Activated T-cell treated with anti-CD3 and anti-CD28 coated beads, Interleukin-2, amount 50 U/mL, for 4 hours (primary cell): ENCODE results near the gene VAMP4. TPM values are rescaled to one million over a fixed set of nuclear protein-coding genes. Genes with fewer than 3 reads are reported as not detected.
A peak's percentile ranks its signal among the peaks of the same experiment; 100 is the strongest.

Experiments
- ATAC-seq, 2 donors: fragments of 200-7000 bp; cut with Tn5 transposase; one replicate each; pipeline ENCODE4 v1.10.0; 2021
- DNase-seq: peaks from one replicate; pipeline ENCODE4 v3.0.0-alpha.2; 2020
- H3K27me3 Mint-ChIP-seq: one replicate; pipeline ENCODE4 v1.8.0; 2021; ENCODE audit warnings: low read depth, mixed read lengths
- H3K36me3 Mint-ChIP-seq: one replicate; pipeline ENCODE4 v1.8.0; 2022; ENCODE audit warnings: mixed read lengths; ENCODE audit not compliant: insufficient read depth
- H3K4me1 Mint-ChIP-seq: one replicate; pipeline ENCODE4 v1.8.0; 2021; ENCODE audit warnings: low read depth, mixed read lengths
- H3K4me3 Mint-ChIP-seq: one replicate; pipeline ENCODE4 v1.8.0; 2021; ENCODE audit warnings: mild to moderate bottlenecking, moderate library complexity, mixed read lengths
- H3K9me3 Mint-ChIP-seq: one replicate; pipeline ENCODE4 v1.8.0; 2021; ENCODE audit warnings: mixed read lengths
- total RNA-seq, 3 donors: library from RNA; stranded (reverse); gene quantifications; one replicate each; pipeline ENCODE4 v1.2.1, GENCODE V29; 2021

The VAMP4 gene
- total RNA-seq, result 1 to 10 TPM; 6.4 to 8.0 (median 6.9) TPM

GRCh38 chr1:171741872-171742576, at the start of gene VAMP4:
Gene VAMP4, minus strand, starts transcription at chr1:171742065. Its CDS starts 3,651 bp downstream, at chr1:171738414.
- Mint-ChIP-seq H3K27me3 (no peaks in the 10 kb centered on the region), H3K4me3 (peak within 1 kb of the TSS; percentile 98), H3K9me3 (no peaks in the 10 kb centered on the region), H3K36me3 (peaks cover 5% of the 10 kb centered on the region), H3K4me1 (peaks cover 56% of the 10 kb centered on the region)
- ATAC-seq (peak; percentile 92 to 95), DNase-seq (peak; percentile 84)

GRCh38 chr1:171790318-171790717, 48.5 kb upstream of the VAMP4 start:
- Mint-ChIP-seq H3K4me1 (peaks cover 46% of the 10 kb centered on the region), H3K36me3 (peaks cover 67% of the 10 kb centered on the region)
- ATAC-seq, result no peak

GRCh38 chr1:171788696-171789095, 46.8 kb upstream of the VAMP4 start:
- ATAC-seq, result no peak
- peaks cover 49% of the 10 kb centered on the region for H3K4me1 Mint-ChIP-seq
- DNase-seq, result no peak
- no peak overlapping the region for H3K4me3 Mint-ChIP-seq
- H3K9me3 Mint-ChIP-seq, result no peaks in the 10 kb centered on the region
- H3K27me3 Mint-ChIP-seq, result no peaks in the 10 kb centered on the region
- peaks cover 65% of the 10 kb centered on the region for H3K36me3 Mint-ChIP-seq

More at GRCh38 chr1:171790318-171790717, 48.5 kb upstream of the VAMP4 start:
- DNase-seq, result no peak
- Mint-ChIP-seq H3K27me3 (no peaks in the 10 kb centered on the region), H3K4me3 (no peak overlapping the region), H3K9me3 (no peaks in the 10 kb centered on the region)

- H3K4me3 Mint-ChIP-seq, result no peak overlapping the region
- no peaks in the 10 kb centered on the region for H3K27me3 Mint-ChIP-seq
- no peak for ATAC-seq
- H3K4me1 Mint-ChIP-seq, result peaks cover 53% of the 10 kb centered on the region
- no peaks in the 10 kb centered on the region for H3K9me3 Mint-ChIP-seq
- DNase-seq, result no peak
- H3K36me3 Mint-ChIP-seq, result peaks cover 65% of the 10 kb centered on the region
Measured at GRCh38 chr1:171787686-171788480, 46.0 kb upstream of the VAMP4 start.

- ATAC-seq (no peak), DNase-seq (no peak)
- Mint-ChIP-seq H3K36me3 (peaks cover 58% of the 10 kb centered on the region), H3K9me3 (no peaks in the 10 kb centered on the region), H3K4me3 (no peak overlapping the region), H3K27me3 (no peaks in the 10 kb centered on the region), H3K4me1 (peaks cover 56% of the 10 kb centered on the region)
Measured at GRCh38 chr1:171786534-171786933, 44.7 kb upstream of the VAMP4 start.

GRCh38 chr1:171785766-171786165, 43.9 kb upstream of the VAMP4 start:
- peaks cover 56% of the 10 kb centered on the region for H3K36me3 Mint-ChIP-seq

GRCh38 chr1:171784784-171785183, 42.9 kb upstream of the VAMP4 start:
- H3K27me3 Mint-ChIP-seq, result no peaks in the 10 kb centered on the region
- peak overlapping the region; percentile 42 for H3K4me3 Mint-ChIP-seq
- no peak for ATAC-seq
- DNase-seq, result no peak
- no peaks in the 10 kb centered on the region for H3K9me3 Mint-ChIP-seq
- peaks cover 49% of the 10 kb centered on the region for H3K36me3 Mint-ChIP-seq
- H3K4me1 Mint-ChIP-seq, result peaks cover 63% of the 10 kb centered on the region

More at GRCh38 chr1:171785766-171786165, 43.9 kb upstream of the VAMP4 start:
- no peak for DNase-seq
- no peaks in the 10 kb centered on the region for H3K9me3 Mint-ChIP-seq
- H3K4me1 Mint-ChIP-seq, result peaks cover 62% of the 10 kb centered on the region
- no peak for ATAC-seq
- no peak overlapping the region for H3K4me3 Mint-ChIP-seq
- H3K27me3 Mint-ChIP-seq, result no peaks in the 10 kb centered on the region

- Mint-ChIP-seq H3K4me1 (peaks cover 60% of the 10 kb centered on the region), H3K27me3 (no peaks in the 10 kb centered on the region), H3K36me3 (peaks cover 42% of the 10 kb centered on the region), H3K9me3 (no peaks in the 10 kb centered on the region), H3K4me3 (peak overlapping the region; percentile 99)
- DNase-seq (no peak), ATAC-seq (no peak)
Measured at GRCh38 chr1:171783816-171784530, 42.1 kb upstream of the VAMP4 start.

- DNase-seq (peak; percentile 97), ATAC-seq (peak; percentile 96 to 97)
- peaks cover 25% of the 10 kb centered on the region for H3K36me3 Mint-ChIP-seq
- no peaks in the 10 kb centered on the region for H3K9me3 Mint-ChIP-seq
- peak within 1 kb of the TSS; percentile 99 for H3K4me3 Mint-ChIP-seq
- peaks cover 2% of the 10 kb centered on the region for H3K27me3 Mint-ChIP-seq
- H3K4me1 Mint-ChIP-seq, result peaks cover 53% of the 10 kb centered on the region
Measured at GRCh38 chr1:171781176-171781875, 39.5 kb upstream of the VAMP4 start, which contains the start of gene METTL13. Gene METTL13, plus strand, starts transcription at chr1:171781660. Its CDS starts 308 bp downstream, at chr1:171781968.

- H3K36me3 Mint-ChIP-seq, result peaks cover 19% of the 10 kb centered on the region
- no peak for ATAC-seq
- peaks cover 47% of the 10 kb centered on the region for H3K4me1 Mint-ChIP-seq
Measured at GRCh38 chr1:171780583-171781175, 38.8 kb upstream of the VAMP4 start.

GRCh38 chr1:171772312-171772711, 30.4 kb upstream of the VAMP4 start:
- Mint-ChIP-seq H3K27me3 (peaks cover 11% of the 10 kb centered on the region), H3K4me1 (no peaks in the 10 kb centered on the region), H3K9me3 (no peaks in the 10 kb centered on the region), H3K36me3 (peaks cover 1% of the 10 kb centered on the region), H3K4me3 (no peak overlapping the region)
- DNase-seq (no peak), ATAC-seq (no peak)

More at GRCh38 chr1:171780583-171781175, 38.8 kb upstream of the VAMP4 start:
- peak overlapping the region; percentile 99 for H3K4me3 Mint-ChIP-seq
- no peak for DNase-seq
- no peaks in the 10 kb centered on the region for H3K9me3 Mint-ChIP-seq
- peaks cover 2% of the 10 kb centered on the region for H3K27me3 Mint-ChIP-seq

GRCh38 chr1:171769754-171770153, 27.9 kb upstream of the VAMP4 start:
- no peak for DNase-seq
- ATAC-seq, result no peak
- no peaks in the 10 kb centered on the region for H3K9me3 Mint-ChIP-seq
- no peaks in the 10 kb centered on the region for H3K4me1 Mint-ChIP-seq
- peaks cover 11% of the 10 kb centered on the region for H3K27me3 Mint-ChIP-seq
- H3K36me3 Mint-ChIP-seq, result peaks cover 1% of the 10 kb centered on the region
- no peak overlapping the region for H3K4me3 Mint-ChIP-seq

- H3K4me1 Mint-ChIP-seq, result no peaks in the 10 kb centered on the region
- DNase-seq, result no peak
- H3K4me3 Mint-ChIP-seq, result no peak overlapping the region
- H3K36me3 Mint-ChIP-seq, result peaks cover 1% of the 10 kb centered on the region
- H3K27me3 Mint-ChIP-seq, result peaks cover 14% of the 10 kb centered on the region
- ATAC-seq, result no peak
- no peaks in the 10 kb centered on the region for H3K9me3 Mint-ChIP-seq
Measured at GRCh38 chr1:171769171-171769570, 27.3 kb upstream of the VAMP4 start.
